GM21576 (cell line): Measurements from ENCODE around the gene GPR6.

Experiments used
- ATAC-seq: cut with Tn5 transposase; IDR thresholded peaks from one replicate; pipeline ENCODE4 v1.9.1; 2021; ENCODE audit warnings: mild to moderate bottlenecking, moderate library complexity; ENCODE audit not compliant: unreplicated experiment

The GPR6 gene

GRCh38 chr6:109998159-109998785 is 20.2 kb downstream of the GPR6 start:
- ATAC-seq: no peak

- ATAC-seq: no peak
Observed at GRCh38 chr6:109999740-110000139, 21.6 kb downstream of the GPR6 start.

GRCh38 chr6:110002676-110003075 is 24.6 kb downstream of the GPR6 start:
- no peak for ATAC-seq

- no peak for ATAC-seq
Observed at GRCh38 chr6:110013386-110013785, 35.3 kb downstream of the GPR6 start.

GRCh38 chr6:110015206-110015605 is 37.1 kb downstream of the GPR6 start:
- no peak for ATAC-seq

- ATAC-seq: no peak
Observed at GRCh38 chr6:110017306-110017705, 39.2 kb downstream of the GPR6 start.

- ATAC-seq: no peak
Observed at GRCh38 chr6:110017946-110018345, 39.8 kb downstream of the GPR6 start.

- no peak for ATAC-seq
Observed at GRCh38 chr6:110018486-110018885, 40.4 kb downstream of the GPR6 start.

- ATAC-seq: no peak
Observed at GRCh38 chr6:110020888-110021287, 42.8 kb downstream of the GPR6 start.

- ATAC-seq: no peak
Observed at GRCh38 chr6:110029144-110029543, 51.0 kb downstream of the GPR6 start.
